B cell (primary cell): ENCODE results near the gene ACOXL.

Source experiments
- EZH2 ChIP-seq: IDR thresholded peaks from 2 replicates; pipeline ENCODE4 v1.6.1; 2012; ENCODE audit warnings: borderline replicate concordance, low read depth, mild to moderate bottlenecking, moderate library complexity, low read length; ENCODE audit not compliant: insufficient read depth, poor library complexity, severe bottlenecking
- TF ChIP-seq, protein P1 (sequence below): fragments of 200-600 bp; IDR thresholded peaks from one replicate; pipeline ENCODE4 v1.8.0; 2022; ENCODE audit warnings: antibody characterized with exemption, mild to moderate bottlenecking

DNA sequence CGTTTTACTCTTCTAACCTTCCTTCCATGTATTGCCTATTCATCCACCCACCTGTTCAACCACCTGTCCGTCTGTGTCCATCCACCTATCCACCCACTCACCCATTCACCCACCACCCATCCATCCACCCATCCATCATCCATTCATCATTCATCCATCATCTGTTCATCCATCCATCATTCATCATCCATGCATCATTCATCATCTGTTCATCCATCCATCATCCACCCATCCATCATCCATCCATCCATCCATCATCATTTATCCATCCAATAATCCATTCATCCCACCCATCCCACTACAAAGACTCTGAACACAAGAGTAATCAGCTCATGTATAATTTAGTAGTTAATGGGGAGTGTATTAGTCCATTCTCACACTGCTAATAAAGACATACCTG, 78.0 kb downstream of the ACOXL start:
- TF ChIP-seq, protein P1, sequence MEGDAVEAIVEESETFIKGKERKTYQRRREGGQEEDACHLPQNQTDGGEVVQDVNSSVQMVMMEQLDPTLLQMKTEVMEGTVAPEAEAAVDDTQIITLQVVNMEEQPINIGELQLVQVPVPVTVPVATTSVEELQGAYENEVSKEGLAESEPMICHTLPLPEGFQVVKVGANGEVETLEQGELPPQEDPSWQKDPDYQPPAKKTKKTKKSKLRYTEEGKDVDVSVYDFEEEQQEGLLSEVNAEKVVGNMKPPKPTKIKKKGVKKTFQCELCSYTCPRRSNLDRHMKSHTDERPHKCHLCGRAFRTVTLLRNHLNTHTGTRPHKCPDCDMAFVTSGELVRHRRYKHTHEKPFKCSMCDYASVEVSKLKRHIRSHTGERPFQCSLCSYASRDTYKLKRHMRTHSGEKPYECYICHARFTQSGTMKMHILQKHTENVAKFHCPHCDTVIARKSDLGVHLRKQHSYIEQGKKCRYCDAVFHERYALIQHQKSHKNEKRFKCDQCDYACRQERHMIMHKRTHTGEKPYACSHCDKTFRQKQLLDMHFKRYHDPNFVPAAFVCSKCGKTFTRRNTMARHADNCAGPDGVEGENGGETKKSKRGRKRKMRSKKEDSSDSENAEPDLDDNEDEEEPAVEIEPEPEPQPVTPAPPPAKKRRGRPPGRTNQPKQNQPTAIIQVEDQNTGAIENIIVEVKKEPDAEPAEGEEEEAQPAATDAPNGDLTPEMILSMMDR, result no peak
- TF ChIP-seq EZH2, result no peak
